Activated gamma-delta T cell treated with Interleukin-2 at 50 U/mL for 16 hours (primary cell): ENCODE measurements around the gene TMIGD1.
A peak's percentile ranks its signal among the peaks of the same experiment; 100 is the strongest.

Experiments used
- DNase-seq: peaks from one replicate; pipeline ENCODE4 v3.0.0-alpha.2; 2020

The TMIGD1 gene

GRCh38 chr17:30333503-30334360 lies at the start of gene TMIGD1:
Gene TMIGD1, minus strand, starts transcription at chr17:30334057. Its CDS starts 1,924 bp downstream, at chr17:30332133.
- DNase-seq: no peak

- no peak for DNase-seq
These were observed 48.5 kb upstream of the TMIGD1 start for GRCh38 chr17:30382345-30382744.

GRCh38 chr17:30381340-30381659 lies 47.4 kb upstream of the TMIGD1 start:
- DNase-seq: no peak

GRCh38 chr17:30380643-30381339 lies 46.9 kb upstream of the TMIGD1 start:
- DNase-seq: no peak

GRCh38 chr17:30379903-30380381 lies 46.1 kb upstream of the TMIGD1 start:
- DNase-seq: no peak

- DNase-seq: peak; percentile 19
These were observed 45.5 kb upstream of the TMIGD1 start for GRCh38 chr17:30379303-30379902.

- DNase-seq: peak; percentile 97
These were observed 45.0 kb upstream of the TMIGD1 start, which contains the start of gene CPD for GRCh38 chr17:30378825-30379302. Gene CPD, plus strand, starts transcription at chr17:30378927. Its CDS starts 54 bp downstream, at chr17:30378981.

- peak; percentile 50 for DNase-seq
These were observed 44.5 kb upstream of the TMIGD1 start for GRCh38 chr17:30378241-30378824.

GRCh38 chr17:30377574-30378240 lies 43.9 kb upstream of the TMIGD1 start:
- DNase-seq: no peak

- no peak for DNase-seq
These were observed 43.0 kb upstream of the TMIGD1 start for GRCh38 chr17:30376621-30377452.

- DNase-seq: no peak
These were observed 41.8 kb upstream of the TMIGD1 start for GRCh38 chr17:30375661-30376060.

- DNase-seq: no peak
These were observed 38.9 kb upstream of the TMIGD1 start for GRCh38 chr17:30372755-30373154.

- no peak for DNase-seq
These were observed 36.1 kb upstream of the TMIGD1 start for GRCh38 chr17:30369995-30370394.

- DNase-seq: no peak
These were observed 35.3 kb upstream of the TMIGD1 start for GRCh38 chr17:30368912-30369720.

- DNase-seq: no peak
These were observed 32.7 kb upstream of the TMIGD1 start for GRCh38 chr17:30366536-30366935.

GRCh38 chr17:30363715-30364202 lies 29.9 kb upstream of the TMIGD1 start:
- DNase-seq: peak; percentile 74

GRCh38 chr17:30361766-30362279 lies 28.0 kb upstream of the TMIGD1 start:
- no peak for DNase-seq

- DNase-seq: no peak
These were observed 26.4 kb upstream of the TMIGD1 start for GRCh38 chr17:30360086-30360808.

GRCh38 chr17:30358055-30358760 lies 24.4 kb upstream of the TMIGD1 start:
- no peak for DNase-seq
